Bone marrow (tissue), 2 donors: ENCODE measurements around the gene CDADC1.
"Not testable (repeated sequence)": the region's sequence is repeated elsewhere in the genome, so short reads cannot be mapped to it uniquely, and the experiment has no call there.

Experiments
- DNase-seq, 2 donors: peaks; one replicate each; lab custom pipeline; 2025; lab: John Stamatoyannopoulos, UW

Gene CDADC1

DNA sequence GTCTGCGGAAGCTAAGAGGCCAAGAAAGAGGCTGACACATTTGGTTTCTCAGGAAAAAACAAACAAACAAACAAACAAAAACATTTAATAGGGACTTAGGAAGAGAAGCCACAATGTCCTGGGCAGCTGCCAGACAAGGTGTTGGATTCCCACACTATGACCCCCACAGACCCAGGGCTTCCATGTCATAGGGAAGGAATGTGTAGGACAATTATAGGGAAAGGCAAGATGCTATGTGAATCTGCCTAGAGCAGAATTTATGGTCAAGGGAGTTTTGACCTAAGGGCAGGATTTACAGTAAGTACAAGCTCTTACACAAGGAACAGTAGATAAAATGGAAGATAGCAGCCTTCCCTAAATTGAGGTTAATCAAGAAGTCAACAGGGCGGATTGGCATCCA, 9.1 kb upstream of the CDADC1 start:
- no peak for DNase-seq

DNA sequence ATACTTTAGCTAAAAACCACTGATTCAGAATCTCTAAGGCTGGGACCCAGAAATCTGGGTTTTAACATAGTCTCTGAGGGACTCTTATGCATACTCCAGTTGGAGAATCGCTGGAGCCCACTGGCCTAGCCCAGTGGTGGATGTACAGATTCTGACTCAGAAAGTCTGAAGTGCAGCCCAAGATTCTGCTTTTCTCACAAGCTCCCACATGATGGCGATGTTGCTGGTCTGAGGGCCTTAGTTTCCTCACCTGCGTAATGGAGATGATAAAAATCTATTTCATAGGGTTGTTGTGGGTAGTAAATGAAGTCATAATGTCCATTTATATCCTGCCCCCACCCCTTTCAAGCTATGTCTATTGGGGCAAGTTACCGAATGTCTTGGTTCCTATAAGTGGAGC, 7.7 kb upstream of the CDADC1 start:
- DNase-seq, result peak in 1 of 2 donors; percentile 36

DNA sequence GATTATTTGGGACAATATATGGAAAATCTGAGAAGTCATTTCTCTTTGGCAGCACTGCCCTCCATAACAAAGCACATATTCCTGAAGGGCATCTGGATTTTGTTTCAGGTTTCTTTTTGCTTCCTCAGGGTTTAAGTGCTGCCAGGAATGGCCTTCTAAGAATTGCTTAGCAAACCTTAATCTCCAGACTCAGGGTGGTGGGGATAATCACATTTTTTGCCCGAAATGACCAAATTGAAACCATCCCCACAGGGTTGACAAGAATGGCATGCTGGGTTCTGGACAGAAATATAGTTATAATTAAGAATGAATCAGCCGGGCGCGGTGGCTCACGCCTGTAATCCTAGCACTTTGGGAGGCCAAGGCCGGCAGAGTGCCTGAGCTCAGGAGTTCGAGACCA, 6.4 kb upstream of the CDADC1 start:
- no peak for DNase-seq

DNA sequence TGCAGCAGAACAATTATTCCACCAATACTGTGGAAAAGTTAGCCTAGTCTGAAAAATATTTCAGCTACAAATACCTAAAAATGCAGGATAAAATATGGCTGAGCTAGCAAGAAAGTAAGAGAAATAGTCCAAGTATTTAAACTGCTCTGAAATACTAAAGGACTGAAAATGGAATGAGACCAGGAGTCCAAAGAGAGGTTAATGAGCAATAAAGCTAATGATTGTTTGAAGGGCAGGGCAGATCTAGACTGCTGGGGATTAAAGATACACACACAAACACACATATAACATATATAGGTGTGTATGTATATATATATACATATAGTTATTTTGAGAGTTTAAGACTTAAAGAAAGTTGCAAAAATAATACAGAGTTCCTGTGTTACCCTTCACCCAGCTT, 2.6 kb upstream of the CDADC1 start:
- DNase-seq, result no peak

DNA sequence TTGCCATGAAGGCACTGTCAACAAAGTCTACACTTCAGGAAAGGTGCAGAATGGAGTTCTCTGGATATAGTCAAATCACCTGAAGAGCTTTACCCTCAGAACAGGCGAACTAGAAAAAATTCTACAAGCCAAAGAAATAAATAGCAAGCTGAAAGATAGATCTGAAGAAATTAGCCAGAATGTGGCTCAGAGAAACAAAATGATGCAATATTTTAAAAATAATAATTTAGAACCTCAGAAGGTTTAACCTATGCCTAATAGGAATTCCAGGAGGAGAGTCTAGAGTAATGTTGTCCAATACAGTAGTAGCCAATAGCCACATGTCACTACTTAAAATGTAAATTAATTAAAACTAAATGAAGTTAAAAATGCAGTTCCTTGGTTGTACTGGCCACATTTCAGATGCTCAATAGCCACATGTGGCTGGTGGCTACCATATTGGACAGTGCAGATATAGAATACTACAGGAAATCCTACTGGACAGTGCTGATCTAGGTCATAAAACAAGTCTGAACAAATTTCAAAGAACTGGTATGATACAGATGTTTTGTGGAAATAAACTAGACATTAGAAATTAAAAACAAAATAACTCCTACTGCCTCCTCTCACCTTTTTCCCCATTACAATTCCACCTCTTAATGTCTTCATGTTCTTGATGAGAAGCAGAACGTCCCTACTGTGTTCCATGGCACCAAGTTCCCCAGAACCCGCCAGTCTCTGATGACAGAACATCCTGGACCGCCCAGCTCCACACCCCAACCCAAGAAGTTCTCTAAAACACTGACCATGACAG, 679 bp upstream of the CDADC1 start:
- peak in 1 of 2 donors; percentile 13 for DNase-seq

DNA sequence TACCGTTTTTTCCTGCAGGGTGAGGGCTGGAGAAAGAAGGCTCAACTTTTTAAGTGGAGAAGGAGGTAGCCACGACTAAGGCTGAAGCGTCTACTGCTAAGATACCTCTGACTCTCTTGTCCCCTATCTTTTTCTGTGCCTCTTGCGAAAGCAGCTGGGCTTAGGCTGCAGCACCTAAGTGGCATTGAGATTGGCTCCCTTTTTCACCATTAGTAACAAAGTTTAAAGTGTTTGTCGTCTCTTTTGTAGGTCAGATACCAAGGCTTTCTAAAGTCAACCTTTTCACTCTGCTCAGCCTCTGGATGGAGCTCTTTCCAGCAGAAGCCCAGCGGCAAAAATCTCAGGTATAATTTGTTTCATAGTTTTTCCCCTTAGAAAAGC, 887 bp downstream of the CDADC1 start:
- peak in 1 of 2 donors; percentile 5 for DNase-seq

DNA sequence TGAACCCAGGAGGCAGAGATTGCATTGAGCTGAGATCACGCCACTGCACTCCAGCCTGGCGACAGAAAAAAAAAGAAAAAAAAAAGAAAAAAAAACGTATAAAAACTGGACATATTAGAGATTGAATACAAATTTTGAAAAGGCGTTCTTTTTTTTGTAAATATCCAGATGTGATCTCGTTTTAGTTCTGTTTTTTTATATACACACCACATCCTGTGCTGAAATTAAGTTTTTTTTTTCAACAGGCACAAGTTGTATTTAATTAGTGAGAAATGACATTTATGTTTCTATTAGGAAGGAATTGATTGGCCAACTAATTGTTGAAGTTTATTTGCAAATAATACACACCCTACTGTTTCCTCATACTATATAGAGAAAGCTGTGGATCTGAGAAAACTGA, 3.6 kb downstream of the CDADC1 start:
- DNase-seq, result no peak

DNA sequence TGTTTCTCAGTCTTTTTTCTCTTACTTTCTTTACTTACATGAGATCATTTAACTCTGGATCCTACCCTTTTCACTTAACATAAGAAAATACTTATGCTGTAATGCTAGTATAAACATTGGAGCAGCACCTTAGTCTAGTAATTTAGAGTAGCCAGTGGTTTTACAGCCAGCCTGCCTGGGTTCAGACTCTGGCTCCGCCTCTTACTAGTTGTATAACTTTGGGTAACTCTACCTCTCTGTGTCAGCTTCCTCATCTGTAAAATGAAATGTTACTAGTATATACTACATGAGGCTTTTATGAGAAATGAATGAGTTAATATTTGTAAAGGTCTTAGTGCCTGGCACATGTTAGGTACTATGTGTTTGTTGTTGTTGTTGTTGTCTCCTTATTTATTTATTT, 5.6 kb downstream of the CDADC1 start:
- no peak for DNase-seq

DNA sequence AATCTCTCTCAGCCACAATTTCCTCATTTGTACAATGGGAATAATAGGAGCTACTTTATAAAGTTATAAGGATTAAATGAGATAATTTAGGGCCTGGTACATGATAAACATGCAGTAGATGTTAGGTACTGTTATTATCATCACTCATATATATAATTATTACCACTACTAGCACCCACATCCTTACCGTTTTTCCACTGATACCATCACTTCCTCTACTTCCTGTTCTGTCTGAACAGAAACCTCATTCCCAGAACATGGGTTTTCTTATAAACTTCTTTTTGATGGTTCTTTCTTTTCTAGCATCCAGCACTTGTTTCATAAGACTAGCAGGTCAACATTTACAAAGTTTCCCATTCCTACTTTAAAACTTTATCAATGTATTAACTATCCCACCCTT, 6.3 kb downstream of the CDADC1 start:
- peak in 1 of 2 donors; percentile 33 for DNase-seq

DNA sequence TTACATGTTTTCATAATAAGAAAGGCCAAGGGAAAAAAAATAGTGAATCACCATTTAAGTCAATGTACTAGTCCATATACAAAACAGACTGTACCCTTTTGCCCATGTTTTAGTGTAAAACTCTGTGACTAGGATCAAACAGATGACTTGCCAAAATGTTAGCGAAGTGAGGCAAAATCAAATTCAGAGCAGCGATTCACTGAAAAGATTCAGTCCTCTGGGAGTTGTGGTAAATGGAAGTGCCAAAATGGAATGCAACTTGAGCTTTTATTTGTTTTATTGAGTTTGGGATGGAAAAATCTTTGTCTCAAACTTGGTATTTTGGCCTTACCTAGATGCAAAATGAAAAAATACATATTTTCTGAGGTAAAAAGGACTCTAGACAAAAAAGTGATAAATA, 9.1 kb downstream of the CDADC1 start:
- DNase-seq, result no peak

DNA sequence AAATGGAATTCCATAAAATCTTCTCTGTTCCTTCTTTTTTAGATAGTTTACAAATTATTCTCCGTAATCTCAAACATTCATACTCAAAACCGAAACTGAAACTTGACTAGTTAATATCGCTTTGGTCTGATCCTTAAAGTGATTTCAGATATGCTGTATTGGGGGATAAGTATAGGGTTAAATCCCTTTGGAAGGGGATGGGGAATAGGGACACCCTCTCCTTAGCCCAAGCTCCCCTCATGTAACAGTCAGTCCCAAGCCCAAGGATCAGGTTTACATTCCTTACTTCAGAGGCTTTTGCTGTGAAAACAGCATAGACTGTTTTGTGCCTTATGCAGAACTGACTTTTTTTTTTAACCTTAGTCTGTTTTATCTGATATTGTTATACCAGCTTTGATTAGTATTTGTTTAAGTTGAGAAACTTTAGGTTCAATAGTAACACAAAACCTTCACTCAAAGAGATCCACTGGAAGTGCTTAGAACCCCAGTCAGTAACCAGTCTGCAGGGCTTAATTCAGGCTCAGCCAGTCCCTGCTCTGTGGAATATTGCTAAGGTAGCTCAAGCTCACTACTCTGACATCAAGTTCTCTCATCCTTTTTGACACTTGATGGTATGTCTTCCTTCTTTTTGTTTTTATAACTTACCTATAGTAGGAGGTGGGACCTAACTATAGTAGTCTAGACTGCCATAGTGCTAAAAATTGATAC, 10.5 kb downstream of the CDADC1 start:
- peak in 1 of 2 donors; percentile 35 for DNase-seq

DNA sequence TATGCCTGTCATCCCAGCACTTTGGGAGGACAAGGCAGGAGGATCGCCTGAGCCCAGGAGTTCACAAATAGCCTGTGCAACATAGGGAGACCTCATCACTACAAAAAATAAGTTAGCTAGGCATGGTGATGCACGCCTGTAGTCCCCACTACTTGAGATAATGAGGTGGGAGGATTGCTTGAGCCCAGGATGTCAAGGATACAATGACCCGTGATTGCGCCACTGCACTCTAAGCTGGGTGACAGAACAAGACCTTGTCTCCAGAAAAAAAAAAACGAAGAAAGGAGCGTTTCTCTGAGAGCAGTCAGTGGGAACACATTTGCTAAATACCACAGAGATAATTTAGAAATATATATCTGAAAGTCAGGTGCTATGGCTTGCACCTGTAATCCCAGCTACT, 11.9 kb downstream of the CDADC1 start:
- no peak for DNase-seq

DNA sequence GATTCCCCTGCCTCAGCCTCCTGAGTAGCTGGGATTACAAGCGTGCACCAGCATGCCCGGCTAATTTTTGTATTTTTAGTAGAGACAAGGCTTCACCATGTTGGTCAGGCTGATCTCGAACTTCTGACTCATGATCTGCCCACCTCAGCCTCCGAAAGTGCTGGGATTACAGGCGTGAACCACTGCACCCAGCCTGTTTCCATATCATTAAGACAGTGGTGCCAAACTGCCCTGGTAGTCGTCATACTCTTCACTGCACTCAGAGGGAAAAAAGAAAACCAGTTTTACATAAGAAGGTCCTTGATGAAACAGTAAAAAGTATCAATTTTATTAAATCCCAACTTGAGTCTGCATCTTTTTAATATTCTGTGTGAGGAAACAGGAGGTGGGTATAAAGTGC, 14.9 kb downstream of the CDADC1 start:
- no peak for DNase-seq

DNA sequence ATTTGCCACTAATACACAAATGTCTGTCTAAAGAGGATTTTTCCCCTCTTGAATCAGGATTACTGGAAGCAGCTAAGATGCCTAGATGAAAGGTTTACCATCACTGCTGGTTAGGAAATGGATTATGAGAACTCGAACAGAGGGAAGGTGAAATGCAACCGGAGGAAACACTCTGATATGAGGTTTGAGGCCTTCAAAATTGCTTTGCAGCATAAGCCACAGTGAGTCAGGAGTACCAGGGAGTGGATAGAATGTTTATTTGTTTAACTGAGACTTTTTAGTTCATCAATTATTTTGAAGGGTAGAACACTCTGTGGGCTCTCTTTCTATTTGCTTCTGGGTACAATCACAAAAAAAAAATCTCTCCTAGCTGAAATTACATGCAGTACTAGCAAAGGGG, 18.1 kb downstream of the CDADC1 start:
- no peak for DNase-seq

DNA sequence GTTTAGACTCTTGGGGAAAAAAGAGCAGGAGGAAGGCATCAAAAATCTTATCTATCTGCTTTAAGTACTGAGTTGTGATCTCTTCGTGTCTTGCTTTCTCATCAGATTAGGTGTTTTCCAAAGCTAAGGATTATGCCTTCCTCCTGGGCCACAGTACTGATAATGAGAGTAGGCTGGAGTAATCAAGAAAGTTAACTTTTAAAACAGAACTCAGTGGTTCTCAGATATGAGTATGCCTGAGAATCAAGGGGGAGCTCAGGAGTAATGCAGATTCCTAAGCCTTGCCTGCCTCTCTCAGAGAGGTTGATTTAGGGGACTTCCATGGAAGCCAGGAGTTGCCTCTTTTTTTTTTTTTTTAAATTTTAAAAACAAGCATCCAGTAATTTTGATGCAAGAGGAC, 23.5 kb downstream of the CDADC1 start:
- no peak for DNase-seq

DNA sequence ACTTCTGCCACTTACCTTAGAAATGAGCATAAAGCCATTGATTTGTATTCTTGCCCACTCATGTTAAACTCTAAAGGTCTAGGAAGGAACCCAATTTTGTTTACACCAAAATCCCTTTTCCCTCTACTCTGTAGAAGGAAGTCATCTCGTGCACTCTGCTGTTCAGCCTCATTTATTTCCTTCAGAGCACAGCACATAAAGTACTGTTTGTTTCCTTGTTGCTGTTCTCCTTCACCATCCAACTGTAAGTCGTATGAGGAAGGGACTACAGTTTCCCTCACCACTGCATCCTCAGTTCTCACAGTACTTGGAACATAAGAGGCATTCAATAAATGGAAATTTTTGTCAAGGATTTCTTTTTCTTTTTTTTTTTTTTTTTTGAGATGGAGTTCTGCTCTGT, 24.6 kb downstream of the CDADC1 start:
- DNase-seq, result peak in 1 of 2 donors; percentile 9

DNA sequence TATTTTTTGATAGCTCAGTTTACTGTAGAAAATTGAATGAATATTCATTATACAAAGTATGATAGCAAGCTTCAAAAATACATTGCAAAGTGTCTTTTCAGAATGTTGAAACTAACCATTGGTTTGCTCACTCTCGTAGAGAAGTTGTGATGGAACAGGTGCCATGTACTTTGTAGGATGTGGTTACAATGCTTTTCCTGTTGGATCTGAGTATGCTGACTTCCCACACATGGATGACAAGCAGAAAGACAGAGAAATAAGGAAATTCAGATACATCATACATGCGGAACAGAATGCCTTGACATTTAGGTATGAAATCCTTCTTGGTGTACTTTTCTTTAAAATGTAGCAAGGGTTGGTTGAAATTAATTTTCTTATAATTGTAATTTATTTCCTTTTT, 30.5 kb downstream of the CDADC1 start:
- peak in 1 of 2 donors; percentile 44 for DNase-seq

DNA sequence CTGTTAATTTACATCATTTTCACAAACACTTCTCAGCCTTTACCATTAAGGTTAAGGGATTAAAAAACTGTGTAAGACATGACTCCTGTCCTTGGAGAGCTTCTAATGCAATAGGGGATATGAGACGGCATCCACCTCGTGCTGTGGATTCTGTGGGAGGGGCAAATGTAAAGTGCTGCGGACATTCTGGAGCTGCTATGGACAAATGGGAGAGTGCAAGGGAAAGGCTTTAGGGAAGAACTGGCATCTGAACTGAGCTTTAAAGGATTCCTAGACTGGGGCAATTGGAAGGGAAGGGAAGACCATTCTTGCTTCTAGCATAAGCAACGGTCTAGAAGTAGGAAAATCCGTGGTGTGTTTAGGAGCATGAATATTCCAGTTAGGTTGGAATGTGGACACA, 31.4 kb downstream of the CDADC1 start:
- no peak for DNase-seq

DNA sequence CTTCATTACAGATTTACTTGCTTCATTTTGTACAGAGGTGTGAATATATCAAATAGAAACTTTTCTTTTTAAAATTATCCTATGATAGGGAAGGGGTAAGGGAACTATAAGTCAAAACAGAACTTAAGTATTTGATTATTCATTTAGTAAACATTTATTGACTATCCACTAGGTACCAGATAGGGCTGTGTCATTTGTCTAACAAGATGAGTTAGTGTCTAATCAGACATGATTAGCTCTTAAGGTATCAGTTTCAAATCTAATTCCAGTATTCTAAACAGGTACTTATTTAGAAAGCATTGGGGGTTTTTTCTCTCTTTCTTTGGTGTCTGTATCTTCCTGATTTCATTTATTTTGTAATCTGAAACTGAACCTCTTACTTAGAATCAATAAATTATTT, 32.2 kb downstream of the CDADC1 start:
- no peak for DNase-seq

DNA sequence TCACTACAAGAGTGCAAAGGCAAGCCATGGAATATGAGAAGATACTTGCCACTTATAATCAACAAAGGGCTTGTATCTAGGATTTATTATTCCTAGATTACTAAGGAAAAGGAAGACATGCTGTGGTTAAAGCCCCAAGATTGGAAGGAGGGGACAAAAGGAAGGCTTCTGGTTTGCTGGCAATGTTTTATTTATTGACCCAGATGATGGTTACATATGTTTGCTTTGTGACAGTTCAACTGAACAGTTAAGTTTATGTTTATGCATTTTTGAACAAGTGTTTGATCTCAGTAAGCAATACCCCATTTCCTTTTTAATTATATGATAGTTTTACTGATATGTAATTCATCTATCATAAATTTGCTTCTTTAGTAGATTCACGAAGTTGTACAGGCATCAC, 40.3 kb downstream of the CDADC1 start:
- no peak for DNase-seq

DNA sequence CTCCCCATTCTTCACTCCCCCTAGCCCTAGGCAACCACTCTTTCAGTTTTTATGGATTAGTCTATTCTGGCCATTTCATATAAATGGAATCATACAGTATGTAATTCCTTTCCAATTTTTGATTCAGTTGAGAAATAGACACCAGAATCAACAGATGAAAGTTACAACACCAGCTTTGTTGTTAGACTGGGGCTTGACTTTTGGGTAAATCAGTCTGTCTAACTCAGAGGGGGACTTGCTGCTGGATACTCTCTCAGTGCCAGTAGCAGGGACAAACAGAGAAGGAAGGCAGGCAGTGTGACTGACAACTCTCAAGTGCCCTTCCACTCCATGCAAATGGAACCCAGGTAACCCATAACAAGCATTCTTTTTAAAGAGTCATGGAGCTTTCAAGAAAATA, 40.7 kb downstream of the CDADC1 start:
- no peak for DNase-seq

DNA sequence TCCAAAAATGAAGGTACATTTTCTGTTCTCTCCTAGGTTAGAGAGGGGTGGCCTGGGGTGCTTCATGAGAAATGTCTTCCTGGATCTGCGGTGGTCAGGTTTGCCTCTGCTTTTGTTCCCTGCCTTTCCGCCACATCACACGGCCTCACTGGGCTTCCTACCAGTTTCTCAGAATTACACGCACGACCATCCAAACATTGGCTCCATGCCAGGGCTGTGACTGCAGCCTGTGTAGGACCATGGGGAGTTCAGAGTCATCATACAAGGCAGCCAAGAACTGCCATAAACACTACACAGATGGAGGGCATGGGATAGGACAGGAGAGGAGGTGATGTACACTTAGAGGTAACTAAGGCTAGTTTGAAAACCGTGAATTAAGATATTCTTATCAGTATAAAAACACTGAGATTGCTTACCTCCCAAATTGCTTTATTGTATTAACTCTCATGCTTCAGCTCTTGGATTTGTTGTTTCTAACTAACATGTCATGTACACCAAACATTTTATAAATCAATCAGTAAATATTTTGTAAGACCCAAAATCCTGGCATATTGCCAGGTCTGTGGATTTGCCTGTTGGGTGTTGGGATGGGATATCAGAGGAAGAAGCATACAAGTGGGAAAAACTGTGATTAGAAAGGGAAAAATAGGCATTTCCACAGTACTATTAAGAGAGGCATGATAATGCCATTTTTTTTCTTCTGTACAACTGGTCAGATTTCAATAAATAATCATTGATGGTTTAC, 45.2 kb downstream of the CDADC1 start:
- peak in 1 of 2 donors; percentile 86 for DNase-seq

DNA sequence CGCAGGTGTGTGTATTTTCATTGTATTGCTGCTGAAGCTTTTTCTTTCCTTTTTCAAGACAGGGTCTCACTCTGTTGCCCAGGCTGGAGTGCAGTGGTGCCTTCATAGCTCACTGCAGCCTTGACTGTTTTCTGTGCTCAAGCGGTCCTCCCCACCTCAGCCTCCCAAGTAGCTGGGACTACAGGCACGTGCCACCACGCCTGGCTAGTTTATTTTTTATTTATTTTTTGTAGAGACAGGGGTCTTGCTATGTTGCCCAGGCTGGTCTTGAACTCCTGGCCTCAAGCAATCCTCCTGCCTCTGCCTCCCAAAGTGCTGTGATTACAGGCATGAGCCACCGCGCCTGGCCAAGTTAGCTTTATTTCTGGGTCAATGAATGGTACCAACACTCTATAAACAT, 47.0 kb downstream of the CDADC1 start:
- not testable (repeated sequence) for DNase-seq
